Osteoblast (primary cell): ENCODE measurements around the gene PRKACA. TPM values are rescaled to one million over a fixed set of nuclear protein-coding genes. Genes with fewer than 3 reads are reported as not detected.

Experiments used
- DNase-seq: peaks from one replicate; pipeline ENCODE4 v3.0.0; 2011; ENCODE audit warnings: low spot score, mixed read lengths; ENCODE audit not compliant: insufficient read length; ENCODE audit errors: missing footprints
- H2AFZ ChIP-seq: 2 replicates; pipeline ENCODE4 v1.6.0; 2011; ENCODE audit warnings: mild to moderate bottlenecking, low read length
- H3K27ac ChIP-seq: 2 replicates; pipeline ENCODE4 v1.5.1; 2011; ENCODE audit warnings: mild to moderate bottlenecking, low read depth, low read length, moderate library complexity
- H3K27me3 ChIP-seq: 2 replicates; pipeline ENCODE4 v1.6.0; 2012; ENCODE audit warnings: mild to moderate bottlenecking, control low read depth, inconsistent platforms, low read length, moderate library complexity; ENCODE audit not compliant: insufficient read depth
- H3K36me3 ChIP-seq: 2 replicates; pipeline ENCODE4 v1.5.1; 2011; ENCODE audit warnings: mild to moderate bottlenecking, low read length, control low read depth, moderate library complexity; ENCODE audit not compliant: insufficient read depth
- H3K4me1 ChIP-seq: 2 replicates; pipeline ENCODE4 v1.5.1; 2011; ENCODE audit warnings: mild to moderate bottlenecking, low read length, control low read depth, moderate library complexity; ENCODE audit not compliant: insufficient read depth
- H3K4me2 ChIP-seq: 2 replicates; pipeline ENCODE4 v1.6.0; 2011; ENCODE audit warnings: mild to moderate bottlenecking, low read length; ENCODE audit not compliant: insufficient read depth
- H3K4me3 ChIP-seq: fragments of 200-600 bp; sonication (generic); 3 replicates; pipeline ENCODE4 v1.5.1; 2012; ENCODE audit warnings: mild to moderate bottlenecking, low read length, inconsistent platforms; ENCODE audit not compliant: insufficient read depth
- H3K79me2 ChIP-seq: 2 replicates; pipeline ENCODE4 v1.6.0; 2012; ENCODE audit warnings: mild to moderate bottlenecking, low read length, control low read depth, inconsistent platforms; ENCODE audit not compliant: insufficient read depth
- H3K9me3 ChIP-seq: 2 replicates; pipeline ENCODE4 v1.5.1; 2011; ENCODE audit warnings: low read depth, low read length, control low read depth
- H4K20me1 ChIP-seq: 2 replicates; pipeline ENCODE4 v1.6.0; 2012; ENCODE audit warnings: mild to moderate bottlenecking, low read length, control low read depth; ENCODE audit not compliant: insufficient read depth
- CTCF ChIP-seq: IDR thresholded peaks from 2 replicates; pipeline ENCODE4 v1.5.1; 2011; ENCODE audit warnings: mild to moderate bottlenecking, low read depth, low read length, moderate library complexity; ENCODE audit errors: extremely low read depth
- total RNA-seq: library from RNA; depleted of rRNA; stranded (reverse); fragments of >200 nt; gene quantifications from 2 replicates; pipeline ENCODE4 v1.2.3, GENCODE V29; 2012

Gene PRKACA
- total RNA-seq, 1 donor, result 45.6 TPM

- Histone ChIP-seq H3K27ac (no peak overlapping the region), H2AFZ (no peak overlapping the region), H3K4me3 (no peak overlapping the region), H3K79me2 (peaks cover 36% of the 10 kb centered on the region), H3K9me3 (no peaks in the 10 kb centered on the region), H3K4me2 (no peak overlapping the region), H4K20me1 (peaks cover 11% of the 10 kb centered on the region), H3K4me1 (peaks cover 11% of the 10 kb centered on the region), H3K27me3 (no peaks in the 10 kb centered on the region), H3K36me3 (no peaks in the 10 kb centered on the region)
- no peak for TF ChIP-seq CTCF
- DNase-seq, result no peak
Measured at GRCh38 chr19:14145381-14145780, 27.8 kb upstream of the PRKACA start.

- Histone ChIP-seq H3K4me2 (no peak overlapping the region), H3K9me3 (no peaks in the 10 kb centered on the region), H2AFZ (no peak overlapping the region)
Measured at GRCh38 chr19:14142262-14143190, 25.0 kb upstream of the PRKACA start.

GRCh38 chr19:14141041-14141440, 23.5 kb upstream of the PRKACA start:
- no peak for DNase-seq
- Histone ChIP-seq H2AFZ (no peak overlapping the region), H3K4me1 (peaks cover 21% of the 10 kb centered on the region), H3K79me2 (peaks cover 34% of the 10 kb centered on the region), H3K36me3 (no peaks in the 10 kb centered on the region), H3K4me3 (no peak overlapping the region), H3K4me2 (no peak overlapping the region), H3K27ac (no peak overlapping the region), H3K27me3 (no peaks in the 10 kb centered on the region), H3K9me3 (no peaks in the 10 kb centered on the region), H4K20me1 (no peaks in the 10 kb centered on the region)
- no peak for TF ChIP-seq CTCF

More at GRCh38 chr19:14142262-14143190, 25.0 kb upstream of the PRKACA start:
- H3K4me1 ChIP-seq, result peaks cover 30% of the 10 kb centered on the region
- peaks cover 4% of the 10 kb centered on the region for H4K20me1 ChIP-seq
- no peak for TF ChIP-seq CTCF
- no peak overlapping the region for H3K4me3 ChIP-seq
- peak; percentile 10 for DNase-seq
- H3K27me3 ChIP-seq, result no peaks in the 10 kb centered on the region
- H3K79me2 ChIP-seq, result peaks cover 35% of the 10 kb centered on the region
- no peak overlapping the region for H3K27ac ChIP-seq
- H3K36me3 ChIP-seq, result no peaks in the 10 kb centered on the region

- no peak overlapping the region for H3K4me2 ChIP-seq
- H3K27ac ChIP-seq, result peak overlapping the region; percentile 45
- TF ChIP-seq CTCF, result no peak
- H3K36me3 ChIP-seq, result no peaks in the 10 kb centered on the region
- no peaks in the 10 kb centered on the region for H3K9me3 ChIP-seq
- H3K79me2 ChIP-seq, result peaks cover 33% of the 10 kb centered on the region
- no peaks in the 10 kb centered on the region for H3K27me3 ChIP-seq
- no peaks in the 10 kb centered on the region for H4K20me1 ChIP-seq
- H3K4me3 ChIP-seq, result no peak overlapping the region
- peaks cover 30% of the 10 kb centered on the region for H3K4me1 ChIP-seq
- no peak overlapping the region for H2AFZ ChIP-seq
- no peak for DNase-seq
Measured at GRCh38 chr19:14139944-14140343, 22.4 kb upstream of the PRKACA start.
